Smooth muscle cell of the brain vasculature (primary cell): ENCODE measurements around the gene HHAT.

Source experiments
- DNase-seq: peaks from one replicate; pipeline ENCODE4 v3.0.0-alpha.2; 2012; ENCODE audit warnings: low read depth, low spot score

The HHAT gene

DNA sequence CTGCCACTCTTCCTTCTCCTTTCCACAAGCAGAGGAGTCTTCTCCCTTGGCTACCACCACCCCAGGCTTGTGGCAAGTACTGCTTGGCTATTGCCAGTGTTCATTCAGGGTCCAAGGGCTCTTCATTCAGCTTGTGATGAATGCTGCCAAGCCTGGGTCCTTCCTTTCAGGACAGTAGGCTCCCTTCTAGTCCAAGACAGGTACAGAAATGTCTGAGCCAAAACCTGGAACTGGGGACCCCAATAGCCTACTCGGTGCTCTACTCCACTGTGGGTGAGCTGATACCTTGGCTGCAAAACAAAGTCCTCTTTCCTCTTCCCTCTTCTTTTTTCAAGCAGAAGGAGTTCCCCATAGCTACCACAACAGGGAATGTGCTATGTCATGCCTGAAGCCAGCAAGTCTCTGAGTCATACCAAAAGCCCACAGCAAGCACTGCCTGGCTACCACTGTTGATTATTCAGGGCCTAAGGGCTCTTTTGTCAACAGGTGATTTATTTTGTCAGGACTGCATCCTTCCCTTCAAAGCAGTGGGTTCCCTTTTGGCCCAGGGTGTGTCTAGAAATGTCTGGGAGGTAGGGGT is 268.9 kb downstream of the HHAT start:
- DNase-seq: peak; percentile 26

- DNase-seq: peak; percentile 55
Measured at GRCh38 chr1:210598135-210598652, 269.5 kb downstream of the HHAT start.

GRCh38 chr1:210600421-210601159 is 271.9 kb downstream of the HHAT start:
- DNase-seq: no peak

- DNase-seq: no peak
Measured at GRCh38 chr1:210603123-210603522, 274.4 kb downstream of the HHAT start.

DNA sequence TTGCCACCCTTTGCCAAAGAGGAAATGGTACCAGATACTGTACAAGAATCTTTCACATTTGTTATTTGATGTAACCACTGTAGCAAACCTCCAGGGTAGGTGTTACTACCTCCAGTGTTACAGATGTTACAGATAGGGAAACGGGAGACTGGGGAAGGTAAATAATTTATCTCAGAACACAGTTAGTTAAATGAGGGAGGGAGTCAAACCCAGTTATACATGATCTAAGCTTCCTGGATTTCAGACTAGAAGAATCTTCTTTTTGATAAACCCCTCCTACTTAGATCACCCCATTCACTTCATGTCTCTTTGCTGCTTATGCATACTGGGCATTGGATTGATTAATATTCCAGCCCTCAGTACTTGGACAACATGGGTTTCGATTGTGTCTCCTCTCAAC is 276.4 kb downstream of the HHAT start:
- no peak for DNase-seq

DNA sequence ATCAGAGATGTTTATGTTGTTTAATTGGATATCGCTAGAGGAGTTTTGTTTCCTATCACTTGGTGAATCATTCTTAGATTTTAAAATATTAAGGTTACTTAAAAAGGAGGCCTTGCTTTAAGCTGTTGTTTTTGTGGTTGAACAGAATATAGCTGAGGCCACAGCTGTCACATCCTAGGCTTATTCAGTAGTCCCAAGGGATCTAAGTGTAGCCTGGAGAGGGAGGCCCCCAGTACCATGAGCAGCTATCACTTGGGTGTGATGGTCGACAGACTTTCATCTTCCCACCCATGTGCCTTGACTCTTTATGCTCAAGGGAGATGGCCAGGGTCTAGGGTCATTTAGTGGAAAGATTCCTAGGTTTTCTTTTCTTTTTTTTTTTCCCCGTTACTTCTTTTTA is 278.7 kb downstream of the HHAT start:
- DNase-seq: no peak

GRCh38 chr1:210608767-210609166 is 280.1 kb downstream of the HHAT start:
- DNase-seq: no peak

DNA sequence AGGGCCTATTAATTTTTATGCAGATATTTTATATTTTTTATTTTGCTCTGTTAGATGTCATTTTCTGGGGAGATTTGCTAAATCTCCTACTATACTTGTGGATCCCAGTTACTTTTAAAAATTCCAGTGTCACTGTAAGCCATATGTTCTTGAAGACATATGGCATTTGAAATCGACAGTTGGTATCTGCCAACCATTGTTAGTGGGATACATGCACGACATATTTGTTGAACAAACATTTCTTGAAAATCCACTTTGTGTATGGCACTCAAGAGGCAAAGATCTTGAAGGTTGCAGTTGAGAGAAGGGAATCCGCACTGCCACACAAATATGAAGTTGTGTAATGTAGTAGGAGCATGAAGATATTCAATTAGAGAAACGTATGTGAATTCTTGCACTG is 287.7 kb downstream of the HHAT start:
- DNase-seq: no peak

GRCh38 chr1:210617293-210617692 is 288.6 kb downstream of the HHAT start:
- DNase-seq: no peak

GRCh38 chr1:210618369-210618768 is 289.7 kb downstream of the HHAT start:
- DNase-seq: no peak

DNA sequence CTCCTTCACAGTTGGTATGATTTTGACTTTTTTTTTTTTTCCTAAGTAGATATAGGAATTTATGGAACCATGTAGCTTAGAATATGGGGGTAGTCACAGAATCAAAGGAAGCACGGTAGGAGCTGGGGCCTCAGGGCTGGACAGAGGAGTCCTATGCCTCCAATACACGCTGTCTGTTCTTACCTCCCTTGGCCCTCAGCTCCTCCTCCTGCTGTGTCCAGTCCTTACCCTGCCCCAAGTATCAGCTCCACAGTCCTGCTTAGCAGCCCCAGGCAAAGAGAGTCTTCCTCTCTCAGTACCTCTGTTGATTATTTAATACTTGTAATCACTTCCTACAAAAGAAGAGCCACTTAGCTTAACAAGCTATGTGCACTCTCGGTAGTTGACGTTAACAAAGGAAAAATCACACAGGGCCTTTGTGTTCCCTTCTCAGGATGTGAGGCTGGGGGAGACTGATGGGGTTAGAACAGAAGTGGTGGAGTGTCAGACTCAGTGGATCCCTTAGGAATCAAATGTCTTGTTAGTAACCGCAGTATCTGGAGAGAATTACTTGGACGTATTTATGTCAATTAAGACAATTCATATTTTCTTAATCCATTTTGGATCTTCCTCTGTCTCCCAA is 292.3 kb downstream of the HHAT start:
- DNase-seq: no peak

- DNase-seq: no peak
Measured at GRCh38 chr1:210621712-210622111, 293.0 kb downstream of the HHAT start.

DNA sequence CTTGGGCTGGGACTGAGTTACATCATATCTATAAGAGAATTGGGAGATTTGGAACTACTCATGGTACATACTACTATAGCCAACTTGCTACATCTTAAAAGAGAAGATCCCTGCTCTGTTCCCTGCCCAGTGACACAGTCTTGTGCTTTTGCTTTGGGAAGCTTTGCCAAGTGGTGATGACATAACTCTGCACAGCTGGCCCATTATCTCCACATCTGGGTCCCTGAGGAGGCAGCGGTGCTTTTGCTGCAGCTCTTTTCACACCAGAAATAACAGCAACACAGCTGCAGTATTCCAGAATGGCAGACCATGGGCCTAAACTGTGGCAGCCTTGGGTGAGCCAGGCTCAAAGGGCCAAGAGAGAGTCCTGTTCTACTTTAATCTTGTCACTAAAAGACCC is 296.0 kb downstream of the HHAT start:
- no peak for DNase-seq

- DNase-seq: no peak
Measured at GRCh38 chr1:210625715-210626114, 297.0 kb downstream of the HHAT start.

DNA sequence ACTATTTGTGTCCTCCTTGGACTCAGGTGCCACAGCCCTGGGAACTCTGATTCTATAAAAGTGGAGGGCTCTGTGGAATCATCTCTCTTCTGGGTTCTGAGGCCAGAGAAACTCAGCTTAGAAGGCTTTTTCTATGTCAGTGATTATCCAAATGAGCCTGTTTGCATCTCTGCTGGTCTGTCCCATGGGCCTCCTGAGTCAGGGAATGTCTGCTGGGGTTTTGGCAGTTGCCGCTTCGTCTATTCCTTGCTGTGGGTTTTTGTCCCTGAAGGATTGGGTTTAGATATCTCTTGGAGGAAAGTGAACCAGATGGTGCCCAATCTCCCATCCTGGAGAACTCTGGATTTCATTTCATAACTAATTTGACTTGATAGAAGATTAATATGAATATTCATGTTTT is 297.6 kb downstream of the HHAT start:
- DNase-seq: no peak

GRCh38 chr1:210627755-210628154 is 299.1 kb downstream of the HHAT start:
- DNase-seq: no peak

GRCh38 chr1:210629276-210629675 is 300.6 kb downstream of the HHAT start:
- DNase-seq: no peak

DNA sequence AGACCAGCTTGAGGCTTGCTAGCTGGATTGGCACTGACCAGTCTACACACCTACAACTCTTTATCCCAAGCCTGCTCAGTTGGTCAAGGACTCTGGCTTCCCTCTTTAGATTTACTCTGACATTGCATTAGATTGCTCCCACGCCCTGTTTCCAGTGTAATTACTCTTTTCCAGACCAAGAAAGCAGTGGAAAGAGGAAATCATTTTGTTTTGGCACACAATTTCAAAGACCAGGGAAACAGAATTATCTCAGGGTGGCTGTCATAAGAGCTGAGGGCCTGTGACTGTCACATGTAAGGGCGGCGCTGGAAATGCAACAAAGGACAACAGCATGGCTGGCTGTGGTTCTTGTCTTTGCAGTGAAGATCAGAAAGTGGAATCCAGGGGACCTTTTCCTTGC is 302.7 kb downstream of the HHAT start:
- DNase-seq: no peak

DNA sequence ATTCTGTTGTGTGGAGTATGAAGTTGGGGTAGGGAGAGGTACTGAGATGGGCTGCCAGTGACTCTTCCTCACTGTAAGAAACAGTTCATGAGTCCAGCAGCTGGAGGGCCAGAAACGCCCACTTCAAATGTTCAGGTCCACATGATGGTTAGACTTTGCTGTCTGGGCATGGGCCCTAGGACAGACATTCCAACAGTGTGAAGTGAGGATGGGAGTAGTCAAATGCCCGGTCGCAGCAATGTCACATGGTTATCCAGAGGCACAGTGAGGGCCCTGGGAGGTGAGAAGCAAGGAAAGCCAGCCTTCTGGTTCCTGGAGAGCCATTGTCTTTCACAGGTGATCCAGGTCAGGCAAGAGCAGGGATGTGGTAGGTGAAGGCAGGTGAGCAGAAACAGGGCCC is 304.4 kb downstream of the HHAT start:
- DNase-seq: no peak

GRCh38 chr1:210633636-210634035 is 304.9 kb downstream of the HHAT start:
- no peak for DNase-seq

- no peak for DNase-seq
Measured at GRCh38 chr1:210635108-210635507, 306.4 kb downstream of the HHAT start.

- no peak for DNase-seq
Measured at GRCh38 chr1:210641582-210641981, 312.9 kb downstream of the HHAT start.
